ENCODE measurements around the gene KMO.
A peak's percentile ranks its signal among the peaks of the same experiment; 100 is the strongest.

KMO gene

GRCh38 chr1:241631674-241632073 lies 99.5 kb downstream of the KMO start:
- DNase-seq = no peak

- DNase-seq = no peak
Measured at GRCh38 chr1:241632987-241633386, 100.8 kb downstream of the KMO start.

GRCh38 chr1:241635556-241636152 lies 103.5 kb downstream of the KMO start:
- DNase-seq = no peak

GRCh38 chr1:241636291-241636690 lies 104.1 kb downstream of the KMO start:
- DNase-seq = no peak

GRCh38 chr1:241637046-241637590 lies 104.9 kb downstream of the KMO start:
- DNase-seq = no peak

GRCh38 chr1:241637604-241638003 lies 105.4 kb downstream of the KMO start:
- no peak for DNase-seq

- no peak for DNase-seq
Measured at GRCh38 chr1:241638099-241638682, 106.0 kb downstream of the KMO start.

GRCh38 chr1:241638909-241639622 lies 106.9 kb downstream of the KMO start:
- no peak for DNase-seq

GRCh38 chr1:241639623-241640148 lies 107.5 kb downstream of the KMO start:
- DNase-seq = peak; percentile 38

- peak; percentile 94 for DNase-seq
Measured at GRCh38 chr1:241640149-241640866, 108.1 kb downstream of the KMO start, which contains the start of the genes CHML and OPN3. TSS of gene CHML (minus strand) at chr1:241640369. CDS start at chr1:241635766, 4,603 bp downstream. TSS of gene OPN3 (minus strand) at chr1:241640369. CDS start at chr1:241640254, 115 bp downstream.

- no peak for DNase-seq
Measured at GRCh38 chr1:241640867-241641622, 108.9 kb downstream of the KMO start.

- DNase-seq = no peak
Measured at GRCh38 chr1:241641773-241642592, 109.8 kb downstream of the KMO start.

- no peak for DNase-seq
Measured at GRCh38 chr1:241642593-241642944, 110.4 kb downstream of the KMO start.

- no peak for DNase-seq
Measured at GRCh38 chr1:241644259-241644658, 112.1 kb downstream of the KMO start.

- no peak for DNase-seq
Measured at GRCh38 chr1:241645199-241645598, 113.0 kb downstream of the KMO start.

Measured in NCI-H1092 (cell line).